DMS153 (cell line): Measurements from ENCODE around the gene SPAST.
"Not testable (repeated sequence)": the region's sequence is repeated elsewhere in the genome, so short reads cannot be mapped to it uniquely, and the experiment has no call there.

ENCODE experiments used
- DNase-seq: peaks from one replicate; lab custom pipeline; 2025; lab: John Stamatoyannopoulos, UW

SPAST gene

GRCh38 chr2:32128636-32129035 lies 65.3 kb downstream of the SPAST start:
- no peak for DNase-seq

GRCh38 chr2:32129086-32129485 lies 65.7 kb downstream of the SPAST start:
- no peak for DNase-seq

GRCh38 chr2:32135409-32135808 lies 72.1 kb downstream of the SPAST start:
- no peak for DNase-seq

GRCh38 chr2:32136097-32136496 lies 72.7 kb downstream of the SPAST start:
- no peak for DNase-seq

- not testable (repeated sequence) for DNase-seq
Observed at GRCh38 chr2:32151544-32151943, 88.2 kb downstream of the SPAST start.

GRCh38 chr2:32159678-32160077 lies 96.3 kb downstream of the SPAST start:
- DNase-seq: no peak

GRCh38 chr2:32161296-32161695 lies 97.9 kb downstream of the SPAST start:
- DNase-seq: no peak

- DNase-seq: not testable (repeated sequence)
Observed at GRCh38 chr2:32164254-32164653, 100.9 kb downstream of the SPAST start.

- not testable (repeated sequence) for DNase-seq
Observed at GRCh38 chr2:32165027-32165347, 101.6 kb downstream of the SPAST start.

- no peak for DNase-seq
Observed at GRCh38 chr2:32166115-32166574, 102.8 kb downstream of the SPAST start.

- no peak for DNase-seq
Observed at GRCh38 chr2:32168513-32168912, 105.2 kb downstream of the SPAST start.

GRCh38 chr2:32172870-32173269 lies 109.5 kb downstream of the SPAST start:
- DNase-seq: no peak

- no peak for DNase-seq
Observed at GRCh38 chr2:32182667-32183066, 119.3 kb downstream of the SPAST start.

- DNase-seq: no peak
Observed at GRCh38 chr2:32189011-32189410, 125.7 kb downstream of the SPAST start.

GRCh38 chr2:32192418-32192817 lies 129.1 kb downstream of the SPAST start:
- DNase-seq: no peak

- no peak for DNase-seq
Observed at GRCh38 chr2:32200814-32201213, 137.5 kb downstream of the SPAST start.

GRCh38 chr2:32203428-32203827 lies 140.1 kb downstream of the SPAST start:
- not testable (repeated sequence) for DNase-seq
